K562 (cell line): ENCODE results near the gene ADGRF5.
"Not testable (repeated sequence)": the region's sequence is repeated elsewhere in the genome, so short reads cannot be mapped to it uniquely, and the experiment has no call there.

Experiments
- ELF1 ChIP-seq: fragments of 200-800 bp; sonication (Bioruptor generic); IDR thresholded peaks from 2 replicates; pipeline ENCODE4 v1.6.1; 2016; ENCODE audit warnings: missing genetic modification characterization, missing compliant biosample characterization
- RAD21 ChIP-seq, 2 experiments: fragments of 250-450 bp in 1 of 2; fragments of 450-650 bp in 1 of 2; sonication (Bioruptor Pico) in 1 of 2; formaldehyde crosslinking in 1 of 2; IDR thresholded peaks in 1 of 2; conservative IDR thresholded peaks in 1 of 2; 2 replicates each; pipeline versions ENCODE4 v1.4.0 to v1.8.0; 2020 to 2022; ENCODE audit warnings: mild to moderate bottlenecking in 2 of 2, moderate library complexity in 1 of 2
- REST ChIP-seq, 2 experiments: fragments of 450-650 bp; formaldehyde crosslinking in 1 of 2; IDR thresholded peaks; 2 replicates each; pipeline versions ENCODE4 v1.4.0 to v1.6.1; 2014 to 2020; ENCODE audit warnings: mild to moderate bottlenecking in 2 of 2, borderline replicate concordance in 1 of 2, low read depth in 1 of 2
- SFPQ ChIP-seq: fragments of 200-400 bp; formaldehyde crosslinking; IDR thresholded peaks from 2 replicates; pipeline ENCODE4 v1.6.1; 2017; ENCODE audit warnings: mild to moderate bottlenecking, low read depth, low read length, moderate library complexity
- ZNF24 ChIP-seq: fragments of 450-650 bp; IDR thresholded peaks from 2 replicates; pipeline ENCODE4 v1.6.1; 2016
- ZNF282 ChIP-seq: sonication (generic); formaldehyde crosslinking; IDR thresholded peaks from 2 replicates; pipeline ENCODE4 v1.8.1; 2023; ENCODE audit warnings: missing genetic modification reagents

GRCh38 chr6:46851576-46851975, 70.2 kb downstream of the ADGRF5 start:
- TF ChIP-seq RAD21 (CRISPR knock-in tag; conservative IDR thresholded peaks at IDR 0.05 in 1 of 2, IDR thresholded peaks at IDR 0.05 in 1 of 2); ELF1 (tag); ZNF282 (CRISPR knock-in tag); SFPQ; ZNF24; REST (IDR thresholded peaks at IDR 0.05; ENCODE audit: borderline replicate concordance); REST (CRISPR knock-in tag; IDR thresholded peaks at IDR 0.05; ENCODE audit: low read depth): not testable (repeated sequence)
